K562 treated with DMSO at 1 percent for 48 hours (cell line): Measurements from ENCODE around the gene SLC44A4. TPM values are rescaled to one million over a fixed set of nuclear protein-coding genes. Genes with fewer than 3 reads are reported as not detected.

Experiments used
- total RNA-seq: library from RNA; unstranded; fragments of 300-600 nt; gene quantifications from 2 replicates; pipeline ENCODE4 v1.2.3, GENCODE V29; 2022; ENCODE audit warnings: low replicate concordance; ENCODE audit errors: extremely low read depth

SLC44A4 gene
- not detected in 2 replicates for total RNA-seq

DNA sequence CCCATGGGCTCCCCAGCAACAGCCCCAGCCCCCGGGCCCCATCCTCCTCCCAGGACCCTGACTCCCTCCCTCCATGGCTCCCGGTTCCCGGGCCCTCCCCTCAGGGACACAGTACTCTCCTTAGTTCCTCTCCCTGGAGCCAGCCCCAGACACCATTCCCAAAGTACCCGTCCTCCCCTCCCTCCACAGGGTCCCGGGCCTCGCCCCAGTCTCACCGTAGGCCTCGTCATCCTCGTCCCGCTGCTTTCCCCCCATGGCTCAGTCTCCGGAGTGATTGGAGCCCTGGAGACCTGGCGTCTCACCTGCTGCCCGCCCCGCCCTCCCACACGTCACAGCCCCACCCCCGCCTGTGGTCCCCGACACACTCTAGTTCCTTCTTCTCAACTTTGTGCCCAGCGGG, at the start of gene SLC44A4:
SLC44A4 (minus strand) TSS at position 272 of the 400 bp plus-strand sequence; CDS start at position 255, 17 bp downstream.

DNA sequence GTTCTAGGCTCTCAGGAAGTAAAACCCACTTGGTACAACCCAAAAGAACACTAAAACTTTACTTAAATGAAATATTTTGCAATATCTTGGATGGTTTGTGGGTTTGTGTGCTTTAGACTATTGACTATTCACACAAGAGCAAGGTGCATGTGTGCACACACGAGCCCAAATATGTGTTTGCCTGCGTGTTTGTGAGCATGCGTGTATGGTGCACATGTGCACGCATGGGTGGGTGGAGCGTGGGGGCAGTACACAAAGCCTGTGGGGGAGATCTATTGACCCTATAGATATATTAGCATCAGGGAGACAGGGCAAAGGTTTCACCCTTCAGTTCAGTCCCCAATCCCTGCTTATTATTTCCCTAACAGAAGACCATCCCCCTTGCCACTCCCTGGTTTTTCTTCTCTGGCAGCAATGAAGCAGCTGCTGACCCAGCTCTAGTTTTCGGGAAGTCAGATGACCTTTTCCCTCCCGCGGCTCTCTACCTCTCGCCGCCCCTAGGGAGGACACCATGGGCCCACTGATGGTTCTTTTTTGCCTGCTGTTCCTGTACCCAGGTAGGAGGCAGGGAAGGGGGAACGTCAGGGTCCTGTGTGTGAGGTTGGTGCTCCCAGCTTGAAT, 48.6 kb upstream of the SLC44A4 start, which contains the start of gene C2:
C2 (plus strand) TSS at position 476 of the 621 bp plus-strand sequence; CDS start at position 512, 36 bp downstream.

DNA sequence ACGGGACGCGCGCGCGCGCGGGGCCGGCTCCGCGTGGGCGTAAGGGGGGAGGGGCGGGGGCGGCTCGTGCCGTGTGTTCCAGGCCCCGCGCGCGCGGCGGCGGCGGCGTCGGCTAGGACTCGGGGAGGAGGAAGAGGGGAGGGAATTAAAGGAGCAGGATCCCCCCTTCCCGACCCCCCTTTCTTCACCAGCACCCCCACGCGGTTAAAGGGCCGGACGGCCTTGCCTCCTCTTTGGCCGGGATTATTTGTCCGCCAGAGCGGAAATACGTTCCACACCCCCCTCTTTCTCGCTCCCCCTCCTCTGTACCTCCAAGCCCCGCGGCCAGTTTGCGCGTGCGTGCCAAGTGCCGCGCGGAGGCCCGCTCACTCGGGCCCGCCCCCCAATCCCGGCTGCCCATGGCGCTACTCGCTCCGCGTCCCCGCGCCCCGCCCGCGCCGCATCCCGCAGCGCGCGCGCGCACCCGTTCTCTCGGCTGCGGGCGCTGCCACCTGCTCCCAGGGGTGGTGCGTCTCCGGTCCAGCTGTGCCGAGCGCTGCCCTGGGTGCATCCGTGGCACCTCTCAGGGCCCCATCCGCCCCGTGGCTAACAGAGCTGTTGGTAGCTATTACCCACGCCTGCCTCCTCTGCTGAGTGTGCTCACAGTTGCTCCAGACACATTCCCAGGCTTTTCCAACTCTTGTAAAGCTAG, 23.3 kb upstream of the SLC44A4 start, which contains the start of gene ZBTB12:
ZBTB12 (minus strand) TSS at position 134 of the 691 bp plus-strand sequence. CDS start 781 bp downstream, outside the sequence.

DNA sequence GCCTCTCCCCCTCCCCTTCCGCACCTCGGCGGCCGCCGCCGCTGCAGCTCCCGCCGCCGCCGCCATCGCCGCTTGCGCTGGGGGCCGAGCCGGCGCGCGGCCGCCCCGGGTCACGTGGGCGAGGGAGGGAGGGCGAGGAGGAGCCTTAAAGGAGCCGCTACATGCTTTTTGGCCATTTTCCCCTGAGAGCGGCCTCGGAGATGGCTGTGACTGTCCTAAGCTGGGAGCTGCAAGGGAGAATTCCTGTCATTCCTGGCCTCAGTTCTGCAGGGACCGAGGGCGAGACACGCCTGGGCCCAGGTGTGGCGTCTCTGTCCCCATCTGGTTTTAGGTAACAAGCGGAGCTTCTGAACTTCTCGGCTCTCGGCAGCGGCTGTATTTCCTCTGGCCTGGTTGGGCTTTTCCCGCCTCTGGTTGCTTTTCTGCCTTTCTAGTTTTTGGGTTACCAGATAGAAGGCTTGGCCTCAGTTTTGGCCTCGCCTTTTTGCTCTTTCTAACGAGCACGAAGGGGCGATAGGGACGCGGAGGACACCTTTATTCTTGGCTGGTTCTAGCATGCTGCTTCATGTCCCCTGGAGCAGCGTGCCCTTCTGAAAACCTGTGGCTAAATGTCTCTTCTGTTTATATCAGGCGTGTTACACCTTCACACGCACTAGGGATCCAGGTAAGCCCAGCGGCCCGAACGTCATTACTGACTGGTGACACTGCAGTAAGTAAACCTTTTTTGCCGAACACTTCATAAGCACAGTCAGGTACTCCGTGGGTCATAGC, 19.0 kb upstream of the SLC44A4 start, which contains the start of gene EHMT2:
EHMT2 (minus strand) TSS at position 87 of the 771 bp plus-strand sequence; CDS start at position 66, 21 bp downstream.

DNA sequence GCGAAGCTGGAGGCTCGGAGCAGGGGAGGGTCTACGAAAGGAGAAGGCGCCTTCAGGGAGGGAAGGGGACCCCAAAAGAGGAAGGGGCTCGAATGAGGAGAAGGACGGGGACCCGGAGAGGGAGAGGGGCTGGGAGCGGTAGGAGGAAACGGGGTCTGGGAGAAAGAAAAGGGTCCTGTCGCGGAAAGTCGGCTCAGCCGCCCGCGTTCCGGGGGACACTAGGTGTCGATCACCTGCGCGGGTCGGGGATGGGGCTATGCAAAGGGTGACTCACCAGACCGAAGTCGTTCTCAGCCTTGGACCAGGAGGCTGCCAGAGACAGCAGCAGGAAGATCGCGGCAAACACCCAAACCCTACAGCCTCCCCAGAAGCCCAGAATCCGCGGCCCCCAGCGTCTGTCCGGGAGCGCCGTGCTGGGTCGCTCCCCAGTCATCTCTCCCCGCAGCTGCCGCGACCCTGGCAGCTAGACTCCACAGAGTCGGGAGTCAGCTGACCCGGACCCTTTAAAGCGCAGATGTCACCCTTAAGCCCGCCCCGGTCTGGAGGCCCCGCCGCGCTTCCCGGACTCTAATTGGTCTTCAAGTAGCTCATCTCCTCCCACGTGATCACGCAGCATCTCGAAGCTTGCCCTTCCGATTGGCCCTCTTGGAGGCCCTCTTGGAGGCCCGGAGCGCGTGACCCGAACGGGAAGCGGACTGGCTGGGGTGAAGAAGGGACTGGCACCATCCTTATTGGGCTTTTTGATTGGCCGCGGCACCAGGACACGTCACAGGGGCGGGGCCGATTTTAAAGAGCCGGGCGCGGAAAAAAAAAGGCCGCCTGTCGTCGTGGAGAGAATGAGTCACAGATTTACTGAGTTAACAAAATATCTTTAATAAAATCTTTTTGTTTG, 16.2 kb downstream of the SLC44A4 start, which contains the start of gene NEU1:
NEU1 (minus strand) TSS at position 478 of the 892 bp plus-strand sequence; CDS start at position 433, 45 bp downstream.

DNA sequence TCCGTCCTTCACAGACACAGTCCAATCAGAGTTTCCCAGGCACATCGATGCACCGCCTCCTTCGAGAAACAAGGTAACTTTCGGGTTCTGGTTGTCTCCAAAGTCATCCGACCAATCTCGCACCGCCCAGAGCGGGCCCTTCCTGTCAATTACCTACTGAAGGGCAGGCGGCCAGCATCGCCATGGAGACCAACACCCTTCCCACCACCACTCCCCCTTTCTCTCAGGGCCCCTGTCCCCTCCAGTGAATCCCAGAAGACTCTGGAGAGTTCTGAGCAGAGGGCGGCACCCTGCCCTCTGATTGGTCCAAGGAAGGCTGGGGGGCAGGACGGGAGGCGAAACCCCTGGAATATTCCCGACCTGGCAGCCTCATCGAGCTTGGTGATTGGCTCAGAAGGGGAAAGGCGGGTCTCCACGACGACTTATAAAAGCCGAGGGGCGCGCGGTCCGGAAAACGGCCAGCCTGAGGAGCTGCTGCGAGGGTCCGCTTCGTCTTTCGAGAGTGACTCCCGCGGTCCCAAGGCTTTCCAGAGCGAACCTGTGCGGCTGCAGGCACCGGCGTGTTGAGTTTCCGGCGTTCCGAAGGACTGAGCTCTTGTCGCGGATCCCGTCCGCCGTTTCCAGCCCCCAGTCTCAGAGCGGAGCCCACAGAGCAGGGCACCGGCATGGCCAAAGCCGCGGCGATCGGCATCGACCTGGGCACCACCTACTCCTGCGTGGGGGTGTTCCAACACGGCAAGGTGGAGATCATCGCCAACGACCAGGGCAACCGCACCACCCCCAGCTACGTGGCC, 51.3 kb downstream of the SLC44A4 start, which contains the start of gene HSPA1B:
HSPA1B (plus strand) TSS at position 453 of the 794 bp plus-strand sequence; CDS start at position 666, 213 bp downstream.

DNA sequence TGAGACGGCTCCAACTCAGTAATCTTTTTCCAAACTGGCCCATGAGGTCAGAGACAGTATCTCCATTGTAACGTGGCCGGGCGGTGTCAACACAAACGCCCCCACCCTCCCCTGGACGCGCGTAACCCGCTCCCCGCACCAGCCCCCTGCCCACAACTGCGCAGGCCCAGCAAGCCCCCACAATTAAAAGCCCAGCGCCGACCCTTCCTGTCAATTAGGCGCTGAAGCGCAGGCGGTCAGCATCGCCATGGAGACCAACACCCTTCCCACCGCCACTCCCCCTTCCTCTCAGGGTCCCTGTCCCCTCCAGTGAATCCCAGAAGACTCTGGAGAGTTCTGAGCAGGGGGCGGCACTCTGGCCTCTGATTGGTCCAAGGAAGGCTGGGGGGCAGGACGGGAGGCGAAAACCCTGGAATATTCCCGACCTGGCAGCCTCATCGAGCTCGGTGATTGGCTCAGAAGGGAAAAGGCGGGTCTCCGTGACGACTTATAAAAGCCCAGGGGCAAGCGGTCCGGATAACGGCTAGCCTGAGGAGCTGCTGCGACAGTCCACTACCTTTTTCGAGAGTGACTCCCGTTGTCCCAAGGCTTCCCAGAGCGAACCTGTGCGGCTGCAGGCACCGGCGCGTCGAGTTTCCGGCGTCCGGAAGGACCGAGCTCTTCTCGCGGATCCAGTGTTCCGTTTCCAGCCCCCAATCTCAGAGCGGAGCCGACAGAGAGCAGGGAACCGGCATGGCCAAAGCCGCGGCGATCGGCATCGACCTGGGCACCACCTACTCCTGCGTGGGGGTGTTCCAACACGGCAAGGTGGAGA, 63.6 kb downstream of the SLC44A4 start, which contains the start of the genes HSPA1A and HSPA1L:
HSPA1A (plus strand) TSS at position 519 of the 814 bp plus-strand sequence; CDS start at position 733, 214 bp downstream.
HSPA1L (minus strand) TSS at position 259 of the 814 bp plus-strand sequence. CDS start 3,311 bp downstream, outside the sequence.

Other genes with a start within 250 kb of the SLC44A4 start
- gene BAG6, start 226.3 kb downstream of the SLC44A4 start, total RNA-seq, result 212 TPM in 1 of 2 replicates, not detected in the other
- not detected in 2 replicates for gene APOM, start 223.1 kb downstream of the SLC44A4 start, total RNA-seq
- not detected in 2 replicates for gene C6orf47, start 218.2 kb downstream of the SLC44A4 start, total RNA-seq
- gene GPANK1, start 214.0 kb downstream of the SLC44A4 start, total RNA-seq, result not detected in 2 replicates
- gene CSNK2B, start 212.9 kb downstream of the SLC44A4 start, total RNA-seq, result 596 TPM in 1 of 2 replicates, not detected in the other
- gene LY6G5B, start 209.0 kb downstream of the SLC44A4 start, total RNA-seq, result not detected in 2 replicates
- gene LY6G5C, start 197.9 kb downstream of the SLC44A4 start, total RNA-seq, result not detected in 2 replicates
- not detected in 2 replicates for gene ABHD16A, start 175.7 kb downstream of the SLC44A4 start, total RNA-seq
- not detected in 2 replicates for gene LY6G6F, start 172.1 kb downstream of the SLC44A4 start, total RNA-seq
- not detected in 2 replicates for gene LY6G6D, start 163.6 kb downstream of the SLC44A4 start, total RNA-seq
- not detected in 2 replicates for gene LY6G6C, start 157.3 kb downstream of the SLC44A4 start, total RNA-seq
- gene MPIG6B, start 155.6 kb downstream of the SLC44A4 start, total RNA-seq, result not detected in 2 replicates
- gene DDAH2, start 149.7 kb downstream of the SLC44A4 start, total RNA-seq, result not detected in 2 replicates
- 1,281 TPM in 1 of 2 replicates, not detected in the other for gene CLIC1, start 142.5 kb downstream of the SLC44A4 start, total RNA-seq
- gene MSH5, start 139.0 kb downstream of the SLC44A4 start, total RNA-seq, result not detected in 2 replicates
- gene SAPCD1, start 116.3 kb downstream of the SLC44A4 start, total RNA-seq, result not detected in 2 replicates
- gene VWA7, start 101.7 kb downstream of the SLC44A4 start, total RNA-seq, result not detected in 2 replicates
- 668 TPM in 1 of 2 replicates, not detected in the other for gene VARS1, start 83.2 kb downstream of the SLC44A4 start, total RNA-seq
- gene LSM2, start 72.0 kb downstream of the SLC44A4 start, total RNA-seq, result not detected in 2 replicates
- not detected in 2 replicates for gene HSPA1L, start 63.7 kb downstream of the SLC44A4 start, total RNA-seq
- gene HSPA1A, start 63.5 kb downstream of the SLC44A4 start, total RNA-seq, result not detected in 2 replicates
- gene HSPA1B, start 51.3 kb downstream of the SLC44A4 start, total RNA-seq, result 760 TPM in 1 of 2 replicates, not detected in the other
- gene NEU1, start 16.2 kb downstream of the SLC44A4 start, total RNA-seq, result 455 TPM in 1 of 2 replicates, not detected in the other
- gene EHMT2, start 18.7 kb upstream of the SLC44A4 start, total RNA-seq, result not detected in 2 replicates
- gene ZBTB12, start 23.1 kb upstream of the SLC44A4 start, total RNA-seq, result not detected in 2 replicates
- not detected in 2 replicates for gene C2, start 48.7 kb upstream of the SLC44A4 start, total RNA-seq
- gene CFB, start 67.1 kb upstream of the SLC44A4 start, total RNA-seq, result not detected in 2 replicates
- gene NELFE, start 80.0 kb upstream of the SLC44A4 start, total RNA-seq, result not detected in 2 replicates
- gene SKIC2, start 80.2 kb upstream of the SLC44A4 start, total RNA-seq, result not detected in 2 replicates
- gene DXO, start 93.1 kb upstream of the SLC44A4 start, total RNA-seq, result 217 TPM in 1 of 2 replicates, not detected in the other
- gene C4A, start 103.1 kb upstream of the SLC44A4 start, total RNA-seq, result not detected in 2 replicates
- not detected in 2 replicates for gene C4B, start 135.8 kb upstream of the SLC44A4 start, total RNA-seq
- gene CYP21A2, start 159.4 kb upstream of the SLC44A4 start, total RNA-seq, result not detected in 2 replicates
- not detected in 2 replicates for gene TNXB, start 230.3 kb upstream of the SLC44A4 start, total RNA-seq
- not detected in 2 replicates for gene ATF6B, start 249.2 kb upstream of the SLC44A4 start, total RNA-seq